ENCODE results near the gene SIGLEC8.
"Not testable (repeated sequence)": the region's sequence is repeated elsewhere in the genome, so short reads cannot be mapped to it uniquely, and the experiment has no call there.

The SIGLEC8 gene

DNA sequence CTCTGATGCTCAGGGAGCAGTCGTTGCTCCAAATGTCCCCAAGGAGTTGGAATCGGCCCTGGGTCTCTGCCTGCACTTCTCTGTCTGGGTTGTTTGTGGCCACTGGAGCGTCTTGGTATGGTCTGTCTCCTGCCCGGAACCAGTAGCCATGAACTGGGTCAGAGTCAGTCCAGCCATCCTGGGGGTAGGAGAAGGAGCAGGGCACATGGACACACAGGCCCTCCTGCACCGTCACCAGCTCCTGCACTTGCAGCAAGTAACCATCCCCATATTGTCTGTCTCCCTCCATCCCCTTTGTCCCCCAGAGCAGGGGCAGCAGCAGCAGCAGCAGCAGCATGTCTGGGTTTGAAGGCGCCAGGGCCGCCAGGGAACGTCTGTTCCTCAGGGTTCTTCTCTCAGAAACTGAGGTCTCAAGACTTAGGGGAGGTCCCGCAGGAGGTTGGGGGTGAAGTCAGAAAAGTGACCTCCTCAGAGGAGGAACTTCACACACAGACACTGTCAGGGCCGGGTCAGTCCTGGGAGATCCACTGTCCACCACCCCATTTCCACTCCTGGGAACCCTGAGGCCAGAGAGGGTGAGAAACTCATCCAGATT lies at the start of gene SIGLEC8:
SIGLEC8 (minus strand) TSS at position 404 of the 595 bp plus-strand sequence; CDS start at position 337, 67 bp downstream.
- Histone ChIP-seq H3K9me3 (ENCODE audit: control insufficient read depth, insufficient read depth, low read depth, low read length) (no peaks in the 10 kb centered on the region), H3K4me3 (ENCODE audit: low read depth, low read length) (no peak within 1 kb of the TSS), H3K36me3 (ENCODE audit: control insufficient read depth, insufficient read depth, low read length) (no peaks in the 10 kb centered on the region), H3K27me3 (ENCODE audit: control insufficient read depth, insufficient read depth, low read length) (peaks cover 34% of the 10 kb centered on the region), H3K9ac (ENCODE audit: low read length) (no peak within 1 kb of the TSS), H3K4me1 (ENCODE audit: control insufficient read depth, insufficient read depth, low read length) (no peaks in the 10 kb centered on the region), H3K27ac (ENCODE audit: low read depth, low read length) (no peak within 1 kb of the TSS)

DNA sequence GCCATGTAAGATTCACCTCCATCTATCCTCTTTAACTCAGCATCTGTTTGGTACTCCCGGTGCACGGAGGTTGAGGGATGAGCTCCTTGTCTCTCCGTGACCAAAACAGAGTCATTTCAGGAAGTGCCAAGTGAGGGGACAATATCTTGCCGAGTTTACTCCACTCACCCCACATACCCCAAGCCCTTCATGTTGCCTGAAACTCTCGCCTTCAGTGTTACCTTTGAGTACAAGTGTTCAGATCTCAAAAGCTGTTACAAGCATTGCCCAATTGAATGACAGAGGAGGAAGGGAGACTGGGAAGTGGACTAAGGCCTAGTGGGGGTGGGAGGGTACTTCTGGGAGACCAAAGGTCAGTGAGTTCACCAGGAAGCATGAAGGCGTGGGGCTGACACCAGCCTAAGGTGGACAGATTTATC lies 49.4 kb upstream of the SIGLEC8 start:
- no peaks in the 10 kb centered on the region for H3K4me1 ChIP-seq (ENCODE audit: control insufficient read depth, insufficient read depth, low read length)
- H3K27me3 ChIP-seq (ENCODE audit: control insufficient read depth, insufficient read depth, low read length): peaks cover 30% of the 10 kb centered on the region
- H3K9ac ChIP-seq (ENCODE audit: low read length): no peak overlapping the region
- H3K9me3 ChIP-seq (ENCODE audit: control insufficient read depth, insufficient read depth, low read depth, low read length): 0 out of 2 replicates have a peak, but pooled peaks cover 3% of the 10 kb centered on the region
- no peaks in the 10 kb centered on the region for H3K36me3 ChIP-seq (ENCODE audit: control insufficient read depth, insufficient read depth, low read length)
- H3K27ac ChIP-seq (ENCODE audit: low read depth, low read length): no peak overlapping the region
- no peak overlapping the region for H3K4me3 ChIP-seq (ENCODE audit: low read depth, low read length)

DNA sequence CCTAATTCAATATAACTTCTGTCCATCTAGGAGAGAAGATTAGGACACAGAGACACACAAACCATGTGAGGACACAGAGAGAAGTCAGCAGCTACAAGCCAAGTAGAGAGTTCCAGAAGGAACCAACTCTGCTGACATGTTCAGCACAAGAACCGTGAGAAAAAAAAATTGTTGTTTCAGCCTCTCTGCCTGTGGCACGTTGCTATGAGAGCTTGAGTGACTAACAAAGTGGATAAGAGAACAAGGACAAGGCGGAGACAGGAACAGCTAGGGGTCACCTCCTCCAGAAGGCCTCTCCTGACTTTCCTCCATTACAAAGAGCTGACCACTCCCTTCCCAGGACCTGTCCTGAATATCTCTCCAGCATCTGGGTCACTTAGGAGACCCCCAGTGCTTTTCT lies 48.9 kb upstream of the SIGLEC8 start:
- Histone ChIP-seq H3K9ac (ENCODE audit: low read length) (no peak overlapping the region), H3K4me3 (ENCODE audit: low read depth, low read length) (no peak overlapping the region), H3K27ac (ENCODE audit: low read depth, low read length) (no peak overlapping the region), H3K36me3 (ENCODE audit: control insufficient read depth, insufficient read depth, low read length) (no peaks in the 10 kb centered on the region), H3K4me1 (ENCODE audit: control insufficient read depth, insufficient read depth, low read length) (no peaks in the 10 kb centered on the region), H3K27me3 (ENCODE audit: control insufficient read depth, insufficient read depth, low read length) (peaks cover 31% of the 10 kb centered on the region), H3K9me3 (ENCODE audit: control insufficient read depth, insufficient read depth, low read depth, low read length) (0 out of 2 replicates have a peak, but pooled peaks cover 3% of the 10 kb centered on the region)

DNA sequence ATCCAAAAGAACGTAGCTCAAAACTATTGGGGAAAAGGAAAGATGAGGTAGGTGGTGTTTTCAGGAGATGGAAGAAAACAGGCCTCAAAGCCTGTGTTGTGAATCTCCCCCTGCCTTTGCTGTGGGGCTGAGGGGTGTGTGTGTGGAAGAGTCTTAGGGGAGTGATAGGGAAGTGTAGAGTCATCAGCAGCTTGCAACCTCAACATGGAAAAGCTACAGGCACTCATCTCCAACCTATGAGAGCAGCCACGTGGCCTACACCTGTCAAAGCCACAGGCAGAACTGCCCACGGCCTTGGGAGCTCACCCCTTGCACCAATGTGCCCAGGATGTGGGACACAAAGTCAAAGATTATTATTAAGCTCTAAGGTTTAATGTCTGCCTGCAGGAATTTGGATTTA lies 47.6 kb upstream of the SIGLEC8 start:
- Histone ChIP-seq H3K27ac (ENCODE audit: low read depth, low read length) (no peak overlapping the region), H3K4me1 (ENCODE audit: control insufficient read depth, insufficient read depth, low read length) (no peaks in the 10 kb centered on the region), H3K9me3 (ENCODE audit: control insufficient read depth, insufficient read depth, low read depth, low read length) (0 out of 2 replicates have a peak, but pooled peaks cover 3% of the 10 kb centered on the region), H3K4me3 (ENCODE audit: low read depth, low read length) (no peak overlapping the region), H3K9ac (ENCODE audit: low read length) (no peak overlapping the region), H3K36me3 (ENCODE audit: control insufficient read depth, insufficient read depth, low read length) (no peaks in the 10 kb centered on the region), H3K27me3 (ENCODE audit: control insufficient read depth, insufficient read depth, low read length) (peaks cover 32% of the 10 kb centered on the region)

DNA sequence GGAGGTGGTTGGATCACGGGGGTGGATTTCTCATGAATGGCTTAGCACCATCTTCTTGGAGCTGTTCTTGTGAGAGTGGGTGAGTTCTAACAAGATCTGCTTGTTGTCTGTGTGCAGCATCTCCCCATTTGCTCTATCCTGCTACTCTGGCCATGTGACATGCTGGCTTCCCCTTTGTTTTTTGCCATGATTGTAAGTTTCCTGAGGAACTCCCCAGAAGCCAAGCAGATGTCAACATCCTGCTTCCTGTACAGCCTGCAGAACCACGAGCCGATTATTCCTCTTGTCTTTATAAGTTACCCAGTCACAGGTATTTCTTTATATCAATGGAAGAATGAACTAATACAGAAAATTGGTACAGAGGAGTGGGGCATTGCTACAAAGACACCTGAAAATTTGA lies 45.6 kb upstream of the SIGLEC8 start:
- Histone ChIP-seq H3K4me1 (ENCODE audit: control insufficient read depth, insufficient read depth, low read length) (no peaks in the 10 kb centered on the region), H3K36me3 (ENCODE audit: control insufficient read depth, insufficient read depth, low read length) (no peaks in the 10 kb centered on the region), H3K9ac (ENCODE audit: low read length) (no peak overlapping the region), H3K4me3 (ENCODE audit: low read depth, low read length) (no peak overlapping the region), H3K9me3 (ENCODE audit: control insufficient read depth, insufficient read depth, low read depth, low read length) (0 out of 2 replicates have a peak, but pooled peaks cover 3% of the 10 kb centered on the region), H3K27ac (ENCODE audit: low read depth, low read length) (no peak overlapping the region), H3K27me3 (ENCODE audit: control insufficient read depth, insufficient read depth, low read length) (peaks cover 28% of the 10 kb centered on the region)

DNA sequence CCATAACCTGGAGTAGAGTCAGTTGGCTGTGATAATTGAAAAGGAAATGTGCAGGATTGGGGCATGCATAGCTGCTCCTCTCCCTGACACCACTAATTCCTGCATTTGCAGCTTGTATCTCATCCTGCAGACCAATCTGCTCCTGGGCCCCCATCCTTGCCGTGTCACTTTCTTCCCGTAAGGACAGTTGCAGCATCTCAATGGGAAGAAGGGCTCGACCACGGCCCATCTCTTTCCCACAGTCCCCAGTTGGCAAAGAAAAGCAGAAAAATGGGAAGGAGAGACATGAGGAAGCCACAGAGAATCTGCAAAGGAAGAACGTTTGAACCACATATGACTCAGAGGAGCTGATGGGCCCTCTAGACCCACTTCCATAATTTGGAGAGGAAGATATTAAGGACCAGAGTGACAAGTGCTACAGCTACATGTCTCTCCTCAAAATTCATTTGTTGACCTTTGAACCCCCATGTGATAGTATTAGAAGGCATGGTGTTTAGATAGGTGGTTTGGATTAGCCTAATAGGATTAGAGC lies 45.1 kb upstream of the SIGLEC8 start:
- 0 out of 2 replicates have a peak, but pooled peaks cover 3% of the 10 kb centered on the region for H3K9me3 ChIP-seq (ENCODE audit: control insufficient read depth, insufficient read depth, low read depth, low read length)
- H3K27me3 ChIP-seq (ENCODE audit: control insufficient read depth, insufficient read depth, low read length): peaks cover 24% of the 10 kb centered on the region
- no peaks in the 10 kb centered on the region for H3K36me3 ChIP-seq (ENCODE audit: control insufficient read depth, insufficient read depth, low read length)
- H3K4me3 ChIP-seq (ENCODE audit: low read depth, low read length): no peak overlapping the region
- no peaks in the 10 kb centered on the region for H3K4me1 ChIP-seq (ENCODE audit: control insufficient read depth, insufficient read depth, low read length)
- H3K9ac ChIP-seq (ENCODE audit: low read length): no peak overlapping the region
- H3K27ac ChIP-seq (ENCODE audit: low read depth, low read length): no peak overlapping the region

DNA sequence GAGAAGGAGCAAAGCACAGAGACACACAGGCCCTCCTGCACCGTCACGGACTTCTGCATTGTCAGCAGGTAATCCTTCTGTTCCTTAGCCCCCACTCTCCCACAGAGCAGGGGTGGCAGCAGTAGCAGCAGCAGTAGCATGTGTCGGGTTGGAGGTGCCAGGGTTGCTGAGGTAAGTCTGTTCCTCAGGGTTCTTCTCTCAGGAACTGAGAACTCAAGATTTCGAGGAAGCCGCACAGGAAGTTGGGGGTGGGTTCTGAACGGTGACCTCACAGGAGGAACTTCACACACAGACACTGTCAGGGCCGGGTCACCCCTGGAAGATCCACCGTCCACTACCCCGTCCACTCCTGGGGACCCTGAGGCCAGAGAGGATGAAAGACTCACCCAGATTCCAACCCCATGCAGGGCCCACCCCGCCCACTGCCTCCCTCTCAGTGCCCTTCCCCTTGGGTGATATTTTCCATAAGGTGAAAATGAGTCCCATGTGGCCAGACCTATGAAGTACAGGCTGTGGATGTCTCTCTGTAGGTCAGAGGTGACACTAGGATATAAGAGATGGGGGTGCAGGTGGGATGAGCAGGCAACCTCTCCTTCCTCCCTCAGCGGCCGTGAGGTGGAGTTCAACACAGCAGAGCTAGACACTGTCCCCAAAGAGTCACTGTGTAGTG lies 43.5 kb upstream of the SIGLEC8 start, which contains the start of gene SIGLEC12:
SIGLEC12 (minus strand) TSS at position 207 of the 670 bp plus-strand sequence; CDS start at position 140, 67 bp downstream.
- Histone ChIP-seq H3K27ac (ENCODE audit: low read depth, low read length) (no peak within 1 kb of the TSS), H3K9me3 (ENCODE audit: control insufficient read depth, insufficient read depth, low read depth, low read length) (0 out of 2 replicates have a peak, but pooled peaks cover 3% of the 10 kb centered on the region), H3K4me1 (ENCODE audit: control insufficient read depth, insufficient read depth, low read length) (no peaks in the 10 kb centered on the region), H3K27me3 (ENCODE audit: control insufficient read depth, insufficient read depth, low read length) (peaks cover 34% of the 10 kb centered on the region), H3K36me3 (ENCODE audit: control insufficient read depth, insufficient read depth, low read length) (no peaks in the 10 kb centered on the region), H3K4me3 (ENCODE audit: low read depth, low read length) (no peak within 1 kb of the TSS), H3K9ac (ENCODE audit: low read length) (no peak within 1 kb of the TSS)

DNA sequence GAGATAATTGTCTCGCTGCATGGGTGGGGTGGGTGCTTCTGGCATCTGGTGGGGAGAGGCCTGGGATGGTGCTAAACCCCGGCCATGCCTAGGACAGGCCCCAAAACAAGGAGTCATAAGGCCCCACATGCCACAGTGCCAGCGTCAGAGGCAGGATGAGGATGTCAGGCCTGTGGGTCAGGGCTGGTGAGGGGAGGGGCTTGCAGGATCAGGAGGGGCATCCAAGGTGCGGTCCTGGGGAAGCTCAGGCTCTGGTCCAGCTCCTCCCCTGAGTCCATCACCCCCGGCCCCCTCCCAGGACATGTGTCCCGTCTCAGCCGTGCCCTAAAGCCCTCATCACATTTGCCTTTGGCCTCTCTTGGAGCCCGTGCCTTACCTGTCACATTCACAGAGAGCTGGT lies 42.7 kb upstream of the SIGLEC8 start:
- not testable (repeated sequence) for H3K27ac ChIP-seq (ENCODE audit: low read depth, low read length); H3K9ac ChIP-seq (ENCODE audit: low read length); H3K4me1 ChIP-seq (ENCODE audit: control insufficient read depth, insufficient read depth, low read length); H3K9me3 ChIP-seq (ENCODE audit: control insufficient read depth, insufficient read depth, low read depth, low read length); H3K4me3 ChIP-seq (ENCODE audit: low read depth, low read length); H3K36me3 ChIP-seq (ENCODE audit: control insufficient read depth, insufficient read depth, low read length)
- peaks cover 38% of the 10 kb centered on the region for H3K27me3 ChIP-seq (ENCODE audit: control insufficient read depth, insufficient read depth, low read length)

DNA sequence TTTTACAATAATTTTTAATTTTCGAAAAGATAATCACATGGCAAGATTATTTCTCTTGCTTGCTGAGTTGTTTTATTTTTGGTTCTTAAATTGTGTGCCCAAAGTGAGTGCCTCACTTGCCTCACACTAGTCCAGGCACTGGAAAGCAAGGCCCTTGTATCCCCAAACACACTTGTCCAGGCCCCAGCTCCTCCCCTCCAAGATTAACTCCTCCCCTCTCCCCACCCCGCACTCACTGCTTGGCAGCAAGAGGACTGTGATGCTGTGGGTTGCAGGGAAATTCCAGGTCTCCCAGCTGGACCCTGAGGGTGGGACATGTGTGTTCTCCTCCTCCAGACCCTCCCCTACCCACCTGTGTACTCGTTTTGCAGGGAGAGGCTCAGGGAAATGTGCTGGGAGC lies 39.4 kb upstream of the SIGLEC8 start:
- H3K9me3 ChIP-seq (ENCODE audit: control insufficient read depth, insufficient read depth, low read depth, low read length): no peaks in the 10 kb centered on the region
- no peak overlapping the region for H3K27ac ChIP-seq (ENCODE audit: low read depth, low read length)
- H3K9ac ChIP-seq (ENCODE audit: low read length): no peak overlapping the region
- H3K4me3 ChIP-seq (ENCODE audit: low read depth, low read length): no peak overlapping the region
- H3K27me3 ChIP-seq (ENCODE audit: control insufficient read depth, insufficient read depth, low read length): peaks cover 43% of the 10 kb centered on the region
- no peaks in the 10 kb centered on the region for H3K36me3 ChIP-seq (ENCODE audit: control insufficient read depth, insufficient read depth, low read length)
- H3K4me1 ChIP-seq (ENCODE audit: control insufficient read depth, insufficient read depth, low read length): no peaks in the 10 kb centered on the region

DNA sequence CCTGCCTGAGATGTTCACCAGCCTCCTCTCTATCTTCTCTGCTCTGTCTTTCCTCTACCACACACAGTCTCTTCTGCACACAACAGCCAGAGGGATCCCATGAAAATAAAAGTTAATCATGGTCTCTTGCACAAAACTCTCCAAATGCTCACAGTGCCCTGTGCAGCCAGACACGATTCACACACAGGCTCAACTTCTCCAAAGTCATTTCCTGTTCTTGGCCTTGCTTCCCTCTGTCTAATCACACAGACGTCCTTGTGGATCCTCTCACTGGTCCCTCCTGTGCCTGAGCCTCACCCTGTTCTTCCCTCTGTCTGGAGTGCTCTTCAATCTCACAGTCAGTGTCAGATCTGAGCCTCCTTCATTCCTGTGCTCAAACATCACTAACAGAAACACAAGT lies 35.5 kb upstream of the SIGLEC8 start:
- H3K27ac ChIP-seq (ENCODE audit: low read depth, low read length): no peak overlapping the region

DNA sequence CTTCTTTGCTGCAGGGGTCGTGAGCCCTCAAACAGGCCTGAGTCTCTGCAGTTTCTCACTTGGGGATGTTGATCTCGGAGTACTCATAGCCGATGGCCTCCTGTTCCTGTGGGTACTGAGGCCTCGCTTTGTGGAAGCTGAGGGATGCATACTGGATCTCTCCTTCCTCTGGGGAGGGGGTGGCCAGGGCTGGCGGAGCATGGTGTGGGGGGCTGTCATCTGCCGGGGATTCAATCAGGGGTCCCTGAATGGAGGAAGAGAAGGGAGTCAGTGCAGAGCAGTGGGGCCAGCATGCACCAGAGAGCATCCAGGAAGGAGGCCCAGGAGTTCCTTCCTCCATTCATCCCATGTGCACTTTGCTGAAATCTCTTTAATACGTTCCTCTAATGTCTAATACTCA lies 33.3 kb upstream of the SIGLEC8 start:
- Histone ChIP-seq H3K4me3 (ENCODE audit: low read depth, low read length) (no peak overlapping the region), H3K9ac (ENCODE audit: low read length) (no peak overlapping the region), H3K9me3 (ENCODE audit: control insufficient read depth, insufficient read depth, low read depth, low read length) (no peaks in the 10 kb centered on the region), H3K27ac (ENCODE audit: low read depth, low read length) (no peak overlapping the region), H3K27me3 (ENCODE audit: control insufficient read depth, insufficient read depth, low read length) (peaks cover 50% of the 10 kb centered on the region), H3K4me1 (ENCODE audit: control insufficient read depth, insufficient read depth, low read length) (no peaks in the 10 kb centered on the region), H3K36me3 (ENCODE audit: control insufficient read depth, insufficient read depth, low read length) (no peaks in the 10 kb centered on the region)

More for the DNA sequence above, 35.5 kb upstream of the SIGLEC8 start:
- no peaks in the 10 kb centered on the region for H3K36me3 ChIP-seq (ENCODE audit: control insufficient read depth, insufficient read depth, low read length)
- no peaks in the 10 kb centered on the region for H3K4me1 ChIP-seq (ENCODE audit: control insufficient read depth, insufficient read depth, low read length)
- H3K9me3 ChIP-seq (ENCODE audit: control insufficient read depth, insufficient read depth, low read depth, low read length): no peaks in the 10 kb centered on the region
- H3K9ac ChIP-seq (ENCODE audit: low read length): no peak overlapping the region
- H3K4me3 ChIP-seq (ENCODE audit: low read depth, low read length): no peak overlapping the region
- H3K27me3 ChIP-seq (ENCODE audit: control insufficient read depth, insufficient read depth, low read length): peaks cover 62% of the 10 kb centered on the region

All from HUES6 (cell line).